Keratinocyte (primary cell): ENCODE measurements around the gene GARNL3. TPM values are rescaled to one million over a fixed set of nuclear protein-coding genes. Genes with fewer than 3 reads are reported as not detected.

Experiments
- DNase-seq: peaks from one replicate; pipeline ENCODE4 v3.0.0-alpha.2; 2011; ENCODE audit warnings: low read depth, missing footprints, low spot score
- FAIRE-seq: peaks from 2 replicates; lab custom pipeline; 2011; peaks lifted over from hg19 to GRCh38; lab: Jason Lieb, UNC
- H2AFZ ChIP-seq: 2 replicates; pipeline ENCODE4 v1.6.0; 2012; ENCODE audit warnings: low read length, control low read depth, inconsistent platforms; ENCODE audit not compliant: control insufficient read depth
- H3K27ac ChIP-seq: 2 replicates; pipeline ENCODE4 v1.5.1; 2011; ENCODE audit warnings: low read length; ENCODE audit not compliant: control insufficient read depth, insufficient read depth
- H3K27me3 ChIP-seq: 3 replicates; pipeline ENCODE4 v1.6.0; 2011; ENCODE audit warnings: low read length; ENCODE audit not compliant: control insufficient read depth, insufficient read depth; ENCODE audit errors: extremely low read depth
- H3K36me3 ChIP-seq, 2 experiments: 2 replicates in 1 of 2; 3 replicates in 1 of 2; pipeline ENCODE4 v1.5.1; 2011; ENCODE audit warnings: low read length in 2 of 2, mild to moderate bottlenecking in 1 of 2; ENCODE audit not compliant: control insufficient read depth in 2 of 2, insufficient read depth in 2 of 2; ENCODE audit errors: extremely low read depth in 1 of 2
- H3K4me1 ChIP-seq: 3 replicates; pipeline ENCODE4 v1.5.1; 2011; ENCODE audit warnings: low read length; ENCODE audit not compliant: control insufficient read depth, insufficient read depth; ENCODE audit errors: extremely low read depth
- H3K4me2 ChIP-seq: 3 replicates; pipeline ENCODE4 v1.6.0; 2011; ENCODE audit warnings: low read depth, low read length; ENCODE audit not compliant: control insufficient read depth, insufficient read depth; ENCODE audit errors: extremely low read depth
- H3K4me3 ChIP-seq, 3 experiments: fragments of 200-600 bp in 1 of 3; sonication (generic) in 1 of 3; 2 replicates in 2 of 3; 3 replicates in 1 of 3; pipeline ENCODE4 v1.5.1; 2011 to 2016; ENCODE audit warnings: low read length in 3 of 3, mild to moderate bottlenecking in 3 of 3, control low read depth in 2 of 3, inconsistent platforms in 1 of 3, low read depth in 1 of 3, mixed read lengths in 1 of 3, mixed run types in 1 of 3, moderate library complexity in 1 of 3; ENCODE audit not compliant: control insufficient read depth in 2 of 3, insufficient read depth in 2 of 3; ENCODE audit errors: extremely low read depth in 1 of 3
- H3K79me2 ChIP-seq: 2 replicates; pipeline ENCODE4 v1.6.0; 2012; ENCODE audit warnings: low read length; ENCODE audit not compliant: control insufficient read depth, insufficient read depth
- H3K9ac ChIP-seq: 3 replicates; pipeline ENCODE4 v1.6.0; 2011; ENCODE audit warnings: low read length; ENCODE audit not compliant: control insufficient read depth, insufficient read depth; ENCODE audit errors: extremely low read depth
- H3K9me1 ChIP-seq: 3 replicates; pipeline ENCODE4 v1.6.0; 2011; ENCODE audit warnings: low read length; ENCODE audit not compliant: control insufficient read depth, insufficient read depth; ENCODE audit errors: extremely low read depth
- H3K9me3 ChIP-seq: 2 replicates; pipeline ENCODE4 v1.5.1; 2012; ENCODE audit warnings: low read depth, low read length; ENCODE audit not compliant: control insufficient read depth
- H4K20me1 ChIP-seq: 3 replicates; pipeline ENCODE4 v1.6.0; 2011; ENCODE audit warnings: low read length; ENCODE audit not compliant: control insufficient read depth, insufficient read depth; ENCODE audit errors: extremely low read depth
- EZH2 ChIP-seq: IDR thresholded peaks from one replicate; pipeline ENCODE4 v1.6.1; 2012; ENCODE audit warnings: inconsistent platforms, mild to moderate bottlenecking, low read length, moderate library complexity
- dilution Hi-C: fragments of 300-500 bp; cut with MboI; formaldehyde crosslinking; loops from one replicate; pipeline ENCODE4 v1.7.0; 2020; ENCODE audit warnings: low sequenced_read_pairs; ENCODE audit not compliant: extremely low pct_ligation_motif_present
- polyA plus RNA-seq, 5 experiments: library from polyadenylated mRNA; depleted of rRNA in 3 of 5; stranded (reverse) in 3 of 5; stranded (forward) in 1 of 5; unstranded in 1 of 5; fragments of >200 nt; gene quantifications; 1 replicate in 1 of 5; 2 replicates in 3 of 5; 3 replicates in 1 of 5; pipeline versions ENCODE4 v1.2.1 to v1.2.3, GENCODE V29; 2011 to 2012; ENCODE audit warnings: missing spikeins in 2 of 5, low read depth in 1 of 5, low replicate concordance in 1 of 5
- TF ChIP-seq, protein P1 (sequence below), 3 experiments: IDR thresholded peaks in 1 of 3; conservative IDR thresholded peaks in 1 of 3; optimal IDR thresholded peaks in 1 of 3; 2 replicates in 2 of 3; 3 replicates in 1 of 3; pipeline versions ENCODE3 to v1.5.1; 2011; ENCODE audit warnings: low read length in 3 of 3, mild to moderate bottlenecking in 3 of 3, moderate library complexity in 2 of 3, control low read depth in 1 of 3, inconsistent platforms in 1 of 3; ENCODE audit not compliant: insufficient read depth in 2 of 3; ENCODE audit errors: extremely low read depth in 1 of 3

Gene GARNL3
- polyA plus RNA-seq, 1 donor (not counting 4 experiments of a cell fraction or from before 2014, with no cell fraction given) = 2.4 TPM

DNA sequence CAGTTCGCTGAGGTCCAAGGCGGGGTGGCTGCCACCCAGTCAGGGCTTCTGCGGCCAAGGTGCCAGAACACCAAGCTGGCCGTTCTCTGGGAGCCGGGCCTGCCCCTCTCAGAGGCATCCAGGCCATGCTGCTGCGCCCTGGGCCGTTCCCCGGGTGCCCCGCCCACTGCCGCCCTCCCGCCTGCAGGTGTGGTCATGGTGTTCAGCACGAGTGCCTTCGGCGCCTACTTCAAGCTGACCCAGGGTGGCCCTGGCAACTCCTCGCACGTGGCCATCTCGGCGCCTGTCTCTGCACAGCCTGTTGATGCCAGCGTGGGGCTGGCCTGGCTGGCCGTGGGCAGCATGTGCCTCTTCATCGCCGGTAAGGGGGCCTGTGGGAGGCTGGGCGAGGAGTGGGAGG lies 140.1 kb downstream of the GARNL3 start:
- FAIRE-seq = no peak
- Histone ChIP-seq H3K36me3 (peaks cover 16 to 20% of the 10 kb centered on the region in 2 experiments), H3K79me2 (no peaks in the 10 kb centered on the region), H3K9me1 (no peaks in the 10 kb centered on the region), H3K9me3 (no peaks in the 10 kb centered on the region), H3K27me3 (no peaks in the 10 kb centered on the region), H3K4me1 (no peaks in the 10 kb centered on the region), H3K27ac (no peak overlapping the region), H4K20me1 (no peaks in the 10 kb centered on the region), H3K4me2 (no peak overlapping the region), H3K9ac (no peak overlapping the region), H2AFZ (no peak overlapping the region), H3K4me3 (no peak overlapping the region)
- TF ChIP-seq, protein P1, sequence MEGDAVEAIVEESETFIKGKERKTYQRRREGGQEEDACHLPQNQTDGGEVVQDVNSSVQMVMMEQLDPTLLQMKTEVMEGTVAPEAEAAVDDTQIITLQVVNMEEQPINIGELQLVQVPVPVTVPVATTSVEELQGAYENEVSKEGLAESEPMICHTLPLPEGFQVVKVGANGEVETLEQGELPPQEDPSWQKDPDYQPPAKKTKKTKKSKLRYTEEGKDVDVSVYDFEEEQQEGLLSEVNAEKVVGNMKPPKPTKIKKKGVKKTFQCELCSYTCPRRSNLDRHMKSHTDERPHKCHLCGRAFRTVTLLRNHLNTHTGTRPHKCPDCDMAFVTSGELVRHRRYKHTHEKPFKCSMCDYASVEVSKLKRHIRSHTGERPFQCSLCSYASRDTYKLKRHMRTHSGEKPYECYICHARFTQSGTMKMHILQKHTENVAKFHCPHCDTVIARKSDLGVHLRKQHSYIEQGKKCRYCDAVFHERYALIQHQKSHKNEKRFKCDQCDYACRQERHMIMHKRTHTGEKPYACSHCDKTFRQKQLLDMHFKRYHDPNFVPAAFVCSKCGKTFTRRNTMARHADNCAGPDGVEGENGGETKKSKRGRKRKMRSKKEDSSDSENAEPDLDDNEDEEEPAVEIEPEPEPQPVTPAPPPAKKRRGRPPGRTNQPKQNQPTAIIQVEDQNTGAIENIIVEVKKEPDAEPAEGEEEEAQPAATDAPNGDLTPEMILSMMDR (optimal IDR thresholded peaks at IDR 0.05 in 1 of 3, IDR thresholded peaks at IDR 0.05 in 1 of 3, conservative IDR thresholded peaks at IDR 0.05 in 1 of 3; ENCODE audit: extremely low read depth in 1 of 3, insufficient read depth in 2 of 3, low read length in 3 of 3) = no peak
- no peak for TF ChIP-seq EZH2
- DNase-seq = no peak
- dilution Hi-C loops = no loop called here

DNA sequence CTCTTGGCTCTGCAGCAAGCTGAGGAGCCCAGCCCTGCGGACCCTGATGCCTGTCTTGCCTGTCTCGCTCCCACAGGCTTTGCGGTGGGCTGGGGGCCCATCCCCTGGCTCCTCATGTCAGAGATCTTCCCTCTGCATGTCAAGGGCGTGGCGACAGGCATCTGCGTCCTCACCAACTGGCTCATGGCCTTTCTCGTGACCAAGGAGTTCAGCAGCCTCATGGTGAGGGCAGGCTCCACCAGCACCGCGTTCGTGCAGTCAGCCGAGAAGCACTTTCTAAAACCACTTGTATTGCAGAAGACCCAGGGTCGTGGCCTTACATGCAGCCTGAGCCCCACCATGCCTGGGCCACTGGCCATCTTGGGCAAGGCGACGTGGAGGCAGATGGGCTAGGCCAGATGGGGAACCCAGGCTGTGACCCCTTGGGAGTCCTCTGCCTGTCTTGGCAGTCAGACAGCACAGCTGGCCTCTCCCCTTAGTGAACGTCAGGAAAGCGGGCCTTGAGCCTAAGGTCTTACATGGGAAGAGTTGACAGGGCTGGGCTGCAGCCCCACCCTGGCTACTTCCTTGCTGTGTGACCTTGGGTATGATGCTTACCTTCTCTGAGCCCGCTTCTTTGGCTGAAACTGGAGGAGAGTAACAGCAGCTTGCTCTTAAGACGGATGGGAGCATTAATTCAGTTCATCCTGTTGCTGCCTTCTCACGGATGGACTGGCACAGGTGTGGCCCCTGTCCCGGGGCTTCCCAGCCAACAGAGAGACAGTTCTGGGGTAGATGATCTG lies 141.0 kb downstream of the GARNL3 start:
- Histone ChIP-seq H3K27me3 (no peaks in the 10 kb centered on the region), H3K9me3 (no peaks in the 10 kb centered on the region), H3K4me3 (no peak overlapping the region), H3K4me2 (no peak overlapping the region), H2AFZ (no peak overlapping the region), H3K27ac (no peak overlapping the region), H4K20me1 (no peaks in the 10 kb centered on the region), H3K36me3 (peaks cover 16 to 20% of the 10 kb centered on the region in 2 experiments), H3K4me1 (no peaks in the 10 kb centered on the region), H3K9ac (no peak overlapping the region), H3K9me1 (no peaks in the 10 kb centered on the region), H3K79me2 (no peaks in the 10 kb centered on the region)
- TF ChIP-seq, protein P1 (optimal IDR thresholded peaks at IDR 0.05 in 1 of 3, IDR thresholded peaks at IDR 0.05 in 1 of 3, conservative IDR thresholded peaks at IDR 0.05 in 1 of 3; ENCODE audit: extremely low read depth in 1 of 3, insufficient read depth in 2 of 3, low read length in 3 of 3) = no peak
- FAIRE-seq (no peak), DNase-seq (no peak)
- dilution Hi-C loops = no loop called here
